NCI-H748 (cell line): ENCODE data around the gene RHOA.
"Not testable (repeated sequence)": the region's sequence is repeated elsewhere in the genome, so short reads cannot be mapped to it uniquely, and the experiment has no call there.

Experiments
- DNase-seq: peaks from one replicate; lab custom pipeline; 2025; ENCODE audit not compliant: unreplicated experiment; lab: John Stamatoyannopoulos, UW

The RHOA gene

DNA sequence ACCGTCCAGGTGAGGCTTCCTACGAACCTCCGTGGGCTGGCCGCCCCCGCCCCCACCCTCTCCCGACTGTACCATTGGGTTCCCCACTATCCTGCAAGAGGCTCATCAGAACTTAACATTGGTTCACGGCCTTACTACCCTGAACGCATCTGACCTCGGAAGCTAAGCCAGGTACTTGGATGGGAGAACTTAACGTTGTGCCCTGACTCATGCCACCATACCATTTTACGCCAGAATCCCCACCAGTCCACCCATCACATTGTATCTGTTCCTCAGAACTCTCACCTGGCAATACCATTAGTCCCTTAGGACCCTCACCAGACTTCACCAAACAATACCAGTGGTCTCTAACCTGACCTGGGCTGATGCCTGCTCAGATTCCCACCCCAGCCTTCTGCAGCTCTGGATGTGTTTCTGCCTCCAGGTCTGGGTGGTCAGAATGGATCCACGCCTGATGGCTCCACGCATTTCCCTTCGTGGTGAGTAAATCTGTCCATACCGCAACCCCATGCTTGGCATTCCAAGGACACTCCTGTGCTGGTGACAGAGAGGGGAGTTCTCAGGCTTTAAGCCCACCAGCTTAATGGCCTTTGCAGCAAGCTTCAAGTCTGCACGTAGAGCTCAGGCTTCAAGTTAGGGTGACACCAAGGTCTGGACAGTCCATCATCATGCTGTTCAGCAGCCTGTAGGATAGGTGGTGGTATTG is 1.0 kb upstream of the RHOA start:
- DNase-seq, result no peak

DNA sequence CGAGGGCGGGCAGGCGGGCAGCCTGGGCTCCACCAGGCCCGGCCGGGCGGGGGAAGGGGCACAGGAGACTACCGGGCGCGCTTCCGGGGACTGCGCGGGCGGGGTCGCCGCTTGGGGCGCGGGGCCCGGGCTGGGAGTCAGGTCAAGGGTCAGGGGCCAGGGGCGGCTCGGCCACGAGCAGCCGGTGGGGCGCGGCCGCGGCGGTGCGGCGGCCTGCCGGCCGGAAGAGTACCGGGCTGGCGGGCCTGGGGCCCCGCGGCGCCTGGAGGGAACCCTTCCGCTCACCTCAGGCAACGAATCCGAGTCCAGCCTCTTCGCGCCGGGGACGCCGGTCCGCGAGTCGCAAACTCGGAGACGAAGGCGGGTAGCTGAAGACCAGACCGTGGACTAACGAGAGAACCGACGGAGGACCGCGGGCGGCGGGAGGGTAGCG is 225 bp downstream of the RHOA start:
- DNase-seq, result peak; percentile 46

DNA sequence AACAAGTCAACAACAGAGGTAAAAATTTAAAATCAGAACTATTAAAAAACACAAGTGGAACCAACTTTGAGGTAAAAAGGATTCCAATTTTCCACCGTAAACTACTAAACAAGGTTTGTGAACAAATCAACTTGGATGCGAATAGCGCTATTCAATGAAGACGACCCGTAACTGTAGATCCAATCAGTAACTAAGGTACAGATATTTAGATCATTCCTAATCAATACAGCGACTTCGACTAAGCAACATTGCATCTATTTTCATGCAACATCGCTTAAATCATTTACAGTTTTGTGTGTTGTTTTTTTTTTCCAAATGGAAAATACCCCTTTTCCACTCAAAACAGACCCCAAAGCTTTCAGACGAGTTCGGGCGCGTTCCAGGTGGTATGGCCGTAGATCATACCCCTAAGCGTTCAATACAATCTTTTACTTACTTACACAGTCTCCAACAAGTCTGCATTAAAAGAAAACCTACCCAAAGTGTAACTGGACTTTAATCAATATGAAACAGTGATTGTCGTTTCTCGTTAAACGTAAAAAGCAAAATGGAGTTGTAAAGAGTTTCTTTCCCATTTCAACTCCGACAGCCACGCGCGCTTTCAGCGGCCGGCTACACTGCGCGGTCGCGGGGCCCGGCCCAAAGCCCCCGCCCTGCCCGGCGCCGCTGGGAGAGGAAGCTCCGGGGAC is 786 bp downstream of the RHOA start:
- DNase-seq, result no peak

DNA sequence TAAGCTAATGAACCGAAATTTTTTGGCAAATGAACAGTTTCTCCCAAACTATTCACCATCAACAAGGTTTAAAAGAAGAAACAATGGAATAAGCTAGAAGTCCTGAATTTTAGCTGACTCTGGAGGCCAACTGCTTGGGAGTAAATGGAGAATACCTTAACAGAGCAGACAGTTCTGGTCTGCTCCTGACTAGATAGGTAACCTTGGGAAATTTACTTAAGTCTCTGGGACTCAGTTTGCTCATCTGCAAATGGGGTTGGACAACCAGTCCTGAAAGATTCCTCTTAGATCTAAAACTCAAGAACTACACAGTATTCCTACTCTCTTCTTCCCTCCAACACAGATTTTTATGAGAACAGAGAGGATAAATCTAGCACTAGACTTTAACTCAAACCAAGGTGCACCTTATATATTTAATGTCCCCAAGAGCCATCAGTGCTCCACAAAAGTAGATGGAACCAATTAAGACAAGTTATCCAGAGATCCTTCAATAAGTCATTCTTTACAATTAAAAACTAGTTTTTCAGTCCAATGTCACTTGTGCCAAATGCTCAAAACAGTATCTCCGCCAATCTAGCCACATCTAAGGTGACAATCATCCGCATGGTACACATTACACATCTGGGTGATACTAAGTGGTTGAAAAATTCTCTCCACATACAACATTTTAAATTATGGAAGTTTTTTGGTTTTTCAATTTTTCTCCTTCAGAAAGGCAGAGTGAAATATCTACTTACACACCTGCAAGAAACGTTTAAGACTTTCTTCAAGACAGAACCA is 1.5 kb downstream of the RHOA start:
- no peak for DNase-seq

- DNase-seq, result no peak
Measured at GRCh38 chr3:49406571-49407565, 4.9 kb downstream of the RHOA start.

DNA sequence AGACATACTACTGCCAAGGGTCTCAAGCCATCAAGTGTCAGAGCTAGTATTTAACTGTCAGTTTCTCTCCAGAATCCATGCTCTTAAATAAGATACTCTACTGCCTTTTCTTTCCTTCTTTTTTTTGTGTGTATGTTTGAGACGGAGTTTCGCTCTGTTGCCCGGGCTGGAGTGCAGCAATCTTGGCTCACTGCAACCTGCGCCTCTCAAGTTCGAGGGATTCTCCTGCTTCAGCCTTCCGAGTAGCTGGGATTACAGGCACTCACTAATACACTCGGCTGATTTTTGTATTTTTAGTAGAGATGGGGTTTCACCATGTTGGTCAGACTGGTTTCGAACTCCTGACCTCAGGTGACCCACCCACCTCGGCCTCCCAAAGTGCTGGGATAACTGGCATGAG is 6.2 kb downstream of the RHOA start:
- DNase-seq, result not testable (repeated sequence)

GRCh38 chr3:49403891-49404290 is 7.9 kb downstream of the RHOA start:
- no peak for DNase-seq

GRCh38 chr3:49401766-49402165 is 10.0 kb downstream of the RHOA start:
- DNase-seq, result no peak

- DNase-seq, result no peak
Measured at GRCh38 chr3:49399461-49399860, 12.3 kb downstream of the RHOA start.

GRCh38 chr3:49397470-49397869 is 14.3 kb downstream of the RHOA start:
- no peak for DNase-seq

DNA sequence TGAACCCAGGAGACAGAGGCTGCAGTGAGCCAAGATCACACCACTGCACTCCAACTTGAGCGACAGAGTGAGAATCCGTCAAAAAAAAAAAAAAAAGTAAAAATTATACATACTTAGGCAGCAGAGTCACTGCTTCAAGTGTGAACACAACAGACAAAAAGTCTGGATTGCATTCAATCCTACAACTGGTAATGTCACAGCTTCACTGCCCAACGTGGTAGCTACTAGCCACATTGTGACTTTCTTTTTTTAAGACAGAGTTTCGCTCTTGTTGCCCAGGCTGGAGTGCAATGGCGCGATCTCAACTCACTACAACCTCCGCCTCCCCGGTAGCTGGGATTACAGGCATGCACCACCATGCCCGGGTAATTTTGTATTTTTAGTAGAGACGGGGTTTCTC is 20.5 kb downstream of the RHOA start:
- not testable (repeated sequence) for DNase-seq

- DNase-seq, result no peak
Measured at GRCh38 chr3:49389297-49389696, 22.5 kb downstream of the RHOA start.

- no peak for DNase-seq
Measured at GRCh38 chr3:49388289-49388820, 23.4 kb downstream of the RHOA start.

GRCh38 chr3:49387721-49388120 is 24.1 kb downstream of the RHOA start:
- DNase-seq, result no peak

GRCh38 chr3:49386056-49386756 is 25.6 kb downstream of the RHOA start:
- DNase-seq, result no peak

GRCh38 chr3:49385617-49386016 is 26.2 kb downstream of the RHOA start:
- no peak for DNase-seq

GRCh38 chr3:49383387-49383786 is 28.4 kb downstream of the RHOA start:
- DNase-seq, result no peak

- no peak for DNase-seq
Measured at GRCh38 chr3:49378249-49378895, 33.4 kb downstream of the RHOA start.

- no peak for DNase-seq
Measured at GRCh38 chr3:49377483-49377882, 34.3 kb downstream of the RHOA start.
